ENCODE results near the gene FGFR2.

- TF ChIP-seq, protein P1, sequence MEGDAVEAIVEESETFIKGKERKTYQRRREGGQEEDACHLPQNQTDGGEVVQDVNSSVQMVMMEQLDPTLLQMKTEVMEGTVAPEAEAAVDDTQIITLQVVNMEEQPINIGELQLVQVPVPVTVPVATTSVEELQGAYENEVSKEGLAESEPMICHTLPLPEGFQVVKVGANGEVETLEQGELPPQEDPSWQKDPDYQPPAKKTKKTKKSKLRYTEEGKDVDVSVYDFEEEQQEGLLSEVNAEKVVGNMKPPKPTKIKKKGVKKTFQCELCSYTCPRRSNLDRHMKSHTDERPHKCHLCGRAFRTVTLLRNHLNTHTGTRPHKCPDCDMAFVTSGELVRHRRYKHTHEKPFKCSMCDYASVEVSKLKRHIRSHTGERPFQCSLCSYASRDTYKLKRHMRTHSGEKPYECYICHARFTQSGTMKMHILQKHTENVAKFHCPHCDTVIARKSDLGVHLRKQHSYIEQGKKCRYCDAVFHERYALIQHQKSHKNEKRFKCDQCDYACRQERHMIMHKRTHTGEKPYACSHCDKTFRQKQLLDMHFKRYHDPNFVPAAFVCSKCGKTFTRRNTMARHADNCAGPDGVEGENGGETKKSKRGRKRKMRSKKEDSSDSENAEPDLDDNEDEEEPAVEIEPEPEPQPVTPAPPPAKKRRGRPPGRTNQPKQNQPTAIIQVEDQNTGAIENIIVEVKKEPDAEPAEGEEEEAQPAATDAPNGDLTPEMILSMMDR (IDR thresholded peaks at IDR 0.05), result no peak
- no peak for TF ChIP-seq POLR2A (IDR thresholded peaks at IDR 0.05)
- TF ChIP-seq EP300 (IDR thresholded peaks at IDR 0.05), result no peak
Measured at GRCh38 chr10:121459622-121460453, 138.4 kb downstream of the FGFR2 start.

Data from tibial nerve (tissue), 4 donors.